HG03045 (cell line): ENCODE measurements around the gene APPBP2.
"Not testable (repeated sequence)": the region's sequence is repeated elsewhere in the genome, so short reads cannot be mapped to it uniquely, and the experiment has no call there.

Experiments used
- ATAC-seq: cut with Tn5 transposase; IDR thresholded peaks from one replicate; pipeline ENCODE4 v1.9.1; 2021; ENCODE audit warnings: mild to moderate bottlenecking, moderate library complexity; ENCODE audit not compliant: unreplicated experiment

Gene APPBP2, protein sequence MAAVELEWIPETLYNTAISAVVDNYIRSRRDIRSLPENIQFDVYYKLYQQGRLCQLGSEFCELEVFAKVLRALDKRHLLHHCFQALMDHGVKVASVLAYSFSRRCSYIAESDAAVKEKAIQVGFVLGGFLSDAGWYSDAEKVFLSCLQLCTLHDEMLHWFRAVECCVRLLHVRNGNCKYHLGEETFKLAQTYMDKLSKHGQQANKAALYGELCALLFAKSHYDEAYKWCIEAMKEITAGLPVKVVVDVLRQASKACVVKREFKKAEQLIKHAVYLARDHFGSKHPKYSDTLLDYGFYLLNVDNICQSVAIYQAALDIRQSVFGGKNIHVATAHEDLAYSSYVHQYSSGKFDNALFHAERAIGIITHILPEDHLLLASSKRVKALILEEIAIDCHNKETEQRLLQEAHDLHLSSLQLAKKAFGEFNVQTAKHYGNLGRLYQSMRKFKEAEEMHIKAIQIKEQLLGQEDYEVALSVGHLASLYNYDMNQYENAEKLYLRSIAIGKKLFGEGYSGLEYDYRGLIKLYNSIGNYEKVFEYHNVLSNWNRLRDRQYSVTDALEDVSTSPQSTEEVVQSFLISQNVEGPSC

GRCh38 chr17:60525685-60526514 lies at the start of gene APPBP2:
Gene APPBP2 (minus strand): TSS chr17:60526242. CDS start chr17:60525931, 311 bp downstream.
- ATAC-seq, result peak; percentile 93

DNA sequence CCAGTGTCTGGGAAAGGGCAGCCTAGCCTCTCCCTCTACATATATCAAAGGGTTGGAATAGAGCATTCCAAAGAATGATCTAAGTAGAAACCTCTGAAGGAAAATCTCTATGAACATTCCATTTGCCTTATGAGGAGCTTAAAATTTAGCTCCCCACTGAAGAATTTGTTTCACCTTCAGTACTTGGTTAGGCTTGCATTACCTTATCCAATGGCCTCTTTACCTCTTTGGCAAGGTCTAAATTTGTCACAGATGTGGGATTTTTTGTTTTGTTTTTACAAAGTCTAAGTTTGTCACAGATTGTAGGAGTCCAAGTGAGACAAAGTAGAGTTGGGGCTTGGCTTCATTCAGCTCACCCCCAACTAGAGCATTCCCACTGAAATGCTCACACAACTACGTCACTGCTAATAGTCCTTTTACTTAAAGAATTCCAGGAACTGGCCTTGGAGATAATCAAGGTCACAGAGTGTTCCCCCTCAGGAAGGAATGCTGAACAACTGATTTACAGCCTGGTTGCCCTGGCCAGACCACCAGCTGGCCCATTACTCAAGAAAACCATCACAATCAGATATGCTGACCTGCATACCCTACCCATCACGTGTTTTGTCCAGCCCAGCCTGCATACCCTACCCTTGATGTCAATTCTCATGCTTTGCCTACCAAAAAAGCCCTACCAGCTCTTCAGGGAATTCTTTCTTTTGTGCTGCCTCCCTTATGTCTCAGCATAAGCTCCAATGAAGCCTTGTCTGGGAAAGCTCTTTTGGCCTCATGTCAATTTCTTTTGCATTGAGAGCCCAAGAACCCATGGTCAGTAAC lies 47.4 kb upstream of the APPBP2 start:
- no peak for ATAC-seq

DNA sequence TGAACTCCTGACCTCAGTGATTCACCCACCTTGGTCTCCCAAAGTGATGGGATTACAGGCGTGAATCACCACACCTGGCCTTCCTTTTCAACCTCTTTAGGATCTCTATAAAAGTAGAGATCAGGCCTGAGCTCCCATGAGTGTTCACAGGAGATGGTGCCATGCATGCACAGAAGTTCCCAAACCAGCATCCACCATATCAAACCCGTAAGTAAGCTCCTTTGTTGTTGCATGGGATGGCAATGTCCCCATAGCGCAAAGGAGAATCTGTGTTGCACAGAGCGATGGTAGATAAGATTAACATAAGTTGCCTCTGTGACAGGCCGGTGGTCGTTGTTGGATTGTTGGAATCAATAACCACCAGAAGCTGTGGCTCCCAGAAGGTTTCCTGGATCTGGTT lies 39.2 kb upstream of the APPBP2 start:
- ATAC-seq, result no peak

DNA sequence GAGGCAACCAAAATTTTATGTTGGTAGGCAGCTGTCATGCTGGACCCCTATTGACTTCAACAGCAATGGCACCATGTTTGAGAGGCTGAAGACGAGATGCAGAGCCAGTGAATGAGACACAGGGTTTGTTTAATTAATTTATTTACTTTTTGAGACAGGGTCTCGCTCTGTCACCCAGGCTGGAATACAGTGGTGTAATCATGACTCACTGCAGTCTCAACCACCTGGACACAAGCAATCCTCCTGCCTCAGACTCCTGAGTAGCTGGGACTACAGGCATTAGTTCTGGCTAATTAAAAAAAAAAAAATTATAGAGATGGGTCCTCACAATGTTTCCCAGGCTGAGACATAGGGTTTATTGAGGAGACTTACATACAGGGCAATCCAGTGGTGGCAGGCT lies 37.7 kb upstream of the APPBP2 start:
- no peak for ATAC-seq

GRCh38 chr17:60562421-60562820 lies 36.4 kb upstream of the APPBP2 start:
- no peak for ATAC-seq

GRCh38 chr17:60560860-60561257 lies 34.8 kb upstream of the APPBP2 start:
- no peak for ATAC-seq

DNA sequence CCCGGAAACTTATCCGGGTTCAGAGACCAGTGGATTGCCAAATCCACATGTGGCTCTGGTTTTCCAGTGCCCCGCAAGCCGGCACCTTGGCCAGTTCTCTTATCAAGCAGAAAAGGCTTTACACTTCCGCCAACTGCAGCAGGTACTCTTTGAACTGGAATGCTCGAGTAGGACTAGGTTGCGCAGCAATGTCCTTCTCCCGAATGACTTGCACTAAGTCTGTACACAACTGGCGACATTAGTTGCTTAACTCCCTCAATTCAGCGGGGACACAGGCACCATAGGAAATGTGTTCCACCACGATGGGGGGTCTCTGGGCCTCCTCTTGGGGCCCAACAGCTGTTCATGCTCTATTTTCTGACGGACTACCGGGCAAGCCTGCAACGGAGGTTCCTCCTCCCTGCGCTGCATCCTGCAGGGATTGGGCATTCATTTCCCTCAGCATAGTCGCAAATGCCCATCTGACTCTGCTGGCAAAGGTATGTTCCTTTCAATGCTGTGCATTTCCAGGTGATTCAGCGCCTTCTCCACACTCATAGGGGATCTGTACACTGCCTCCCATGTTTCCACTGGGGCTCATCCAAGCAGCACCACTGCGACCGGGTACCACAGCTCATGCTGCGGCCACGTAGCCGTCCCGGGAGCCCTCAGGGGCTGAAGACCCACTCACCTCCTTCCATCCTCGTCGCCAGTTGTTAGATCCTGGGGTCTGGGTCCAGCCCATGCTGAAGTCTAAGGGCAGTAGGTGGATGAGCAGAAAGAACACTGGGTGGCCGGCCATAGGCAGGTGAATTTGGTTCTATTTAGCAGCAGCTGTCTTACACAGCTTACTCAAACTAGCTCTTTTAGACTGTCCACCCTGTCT lies 34.2 kb upstream of the APPBP2 start:
- no peak for ATAC-seq

DNA sequence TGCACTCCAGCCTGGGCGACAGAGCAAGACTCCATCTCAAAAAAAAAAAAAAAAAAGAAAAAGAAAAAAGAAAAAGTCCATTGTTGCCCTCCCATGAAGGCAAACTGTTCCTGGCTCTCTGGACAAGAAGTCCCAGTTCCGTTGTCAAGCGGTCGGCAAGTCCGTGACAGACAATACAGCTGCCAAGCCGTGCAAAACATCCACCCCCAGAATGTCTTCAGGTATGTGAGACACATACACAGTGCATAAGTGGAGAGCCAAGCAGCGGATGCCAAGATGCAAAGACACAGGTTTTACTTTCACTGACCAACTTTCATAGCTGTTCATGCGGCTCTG lies 33.6 kb upstream of the APPBP2 start:
- ATAC-seq, result no peak

DNA sequence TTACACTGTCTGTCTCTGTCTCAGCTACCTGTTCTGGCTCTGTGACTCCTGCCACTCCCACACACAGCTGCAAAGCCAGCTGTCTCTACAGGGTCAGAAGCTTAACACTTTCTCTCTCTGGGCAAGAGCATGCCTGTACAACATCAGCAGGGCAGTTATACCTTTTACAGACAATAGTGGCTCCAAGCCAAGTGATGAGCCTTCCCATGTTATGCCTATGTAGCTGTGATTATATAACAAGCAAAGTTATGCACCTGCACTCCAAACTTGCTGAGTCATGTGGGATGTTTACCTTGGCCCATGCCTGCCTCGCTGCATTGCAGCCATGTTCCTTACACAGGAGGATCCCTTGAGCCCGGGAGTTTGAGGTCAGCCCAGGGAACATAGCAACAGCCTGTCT lies 31.8 kb upstream of the APPBP2 start:
- ATAC-seq, result no peak

DNA sequence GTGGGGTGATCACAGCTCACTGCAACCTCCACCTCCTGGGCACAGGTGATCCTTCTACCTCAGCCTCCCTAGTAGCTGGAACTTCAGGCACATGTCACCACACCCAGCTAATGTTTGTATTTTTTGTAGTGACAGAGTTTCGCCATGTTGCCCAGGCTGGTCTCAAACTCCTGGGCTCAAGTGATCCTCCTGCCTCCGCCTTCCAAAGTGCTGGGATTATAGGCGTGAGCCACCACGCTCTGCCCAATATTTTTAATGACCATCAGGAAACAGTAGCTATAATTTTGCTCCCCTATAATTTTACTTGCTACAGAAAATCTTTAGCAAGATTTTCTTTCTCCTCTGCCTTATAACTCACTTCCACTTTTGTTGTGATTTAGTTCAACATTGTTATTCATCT lies 29.7 kb upstream of the APPBP2 start:
- no peak for ATAC-seq

- ATAC-seq, result no peak
These were observed 28.3 kb upstream of the APPBP2 start for GRCh38 chr17:60554377-60554788.

DNA sequence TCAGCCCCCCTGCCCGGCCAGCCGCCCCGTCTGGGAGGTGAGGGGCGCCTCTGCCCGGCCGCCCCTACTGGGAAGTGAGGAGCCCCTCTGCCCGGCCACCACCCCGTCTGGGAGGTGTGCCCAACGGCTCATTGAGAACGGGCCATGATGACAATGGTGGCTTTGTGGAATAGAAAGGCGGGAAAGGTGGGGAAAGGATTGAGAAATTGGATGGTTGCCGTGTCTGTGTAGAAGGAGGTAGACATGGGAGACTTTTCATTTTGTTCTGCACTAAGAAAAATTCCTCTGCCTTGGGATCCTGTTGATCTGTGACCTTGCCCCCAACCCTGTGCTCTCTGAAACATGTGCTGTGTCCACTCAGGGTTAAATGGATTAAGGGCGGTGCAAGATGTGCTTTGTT lies 26.2 kb upstream of the APPBP2 start:
- ATAC-seq, result not testable (repeated sequence)

GRCh38 chr17:60548990-60549389 lies 22.9 kb upstream of the APPBP2 start:
- ATAC-seq, result no peak

- no peak for ATAC-seq
These were observed 19.6 kb upstream of the APPBP2 start for GRCh38 chr17:60545465-60546191.

- no peak for ATAC-seq
These were observed 16.0 kb upstream of the APPBP2 start for GRCh38 chr17:60542071-60542470.

- ATAC-seq, result no peak
These were observed 14.4 kb upstream of the APPBP2 start for GRCh38 chr17:60540460-60540859.

DNA sequence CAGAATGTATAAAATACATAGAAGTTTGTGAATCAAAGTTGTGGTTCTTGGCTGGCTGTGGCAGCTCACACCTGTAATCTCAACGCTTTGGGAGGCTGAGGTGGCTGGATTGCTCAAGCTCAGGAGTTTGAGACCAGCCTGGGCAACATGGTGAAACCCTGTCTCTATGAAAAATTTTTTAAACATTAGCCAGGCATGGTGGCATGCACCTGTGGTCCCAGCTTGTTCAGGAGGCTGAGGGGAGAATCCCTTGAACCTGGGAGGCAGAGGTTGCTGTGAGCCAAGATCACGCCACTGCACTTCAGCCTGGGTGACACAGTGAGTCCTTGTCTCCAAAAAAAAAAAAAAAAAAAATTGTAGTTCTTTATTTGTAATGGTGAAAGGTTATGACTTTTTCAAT lies 13.8 kb upstream of the APPBP2 start:
- ATAC-seq, result no peak

GRCh38 chr17:60538726-60539125 lies 12.7 kb upstream of the APPBP2 start:
- no peak for ATAC-seq
